Measurements from ENCODE around the gene EGFL7.

The EGFL7 gene

GRCh38 chr9:136689108-136689460 is 26.4 kb downstream of the EGFL7 start:
- Histone ChIP-seq H2BK12ac (ENCODE audit: low read length in 2 of 2) (no peak overlapping the region), H2BK120ac (ENCODE audit: low read depth, low read length) (no peak overlapping the region), H2AFZ (ENCODE audit: low read depth, low read length) (no peak overlapping the region), H3K9ac (ENCODE audit: low read length) (no peak overlapping the region), H3K14ac (ENCODE audit: low read length in 2 of 2) (no peak overlapping the region), H3K36me3 (ENCODE audit: control insufficient read depth in 1 of 2, insufficient read depth in 2 of 2, low read depth in 1 of 2, low read length in 2 of 2) (peaks cover 0 to 9% of the 10 kb centered on the region in 2 experiments), H2BK5ac (ENCODE audit: low read depth, low read length, poor library complexity, severe bottlenecking) (no peak overlapping the region), H4K8ac (ENCODE audit: low read length) (no peak overlapping the region), H4K91ac (ENCODE audit: low read length) (no peak overlapping the region), H3K27me3 (ENCODE audit: control insufficient read depth in 1 of 2, insufficient read depth in 1 of 2, low read length in 2 of 2) (peaks cover 0 to 18% of the 10 kb centered on the region in 2 experiments), H3K4me3 (ENCODE audit: insufficient read depth in 1 of 2, low read depth in 1 of 2, low read length in 2 of 2) (no peak overlapping the region), H3K27ac (ENCODE audit: low read length, poor library complexity, severe bottlenecking) (no peak overlapping the region), H2BK15ac (ENCODE audit: low read depth, poor library complexity, severe bottlenecking) (no peak overlapping the region), H3K4me1 (ENCODE audit: control insufficient read depth, insufficient read depth, low read depth, low read length) (peaks cover 37% of the 10 kb centered on the region), H2AK5ac (ENCODE audit: low read length, severe bottlenecking) (no peak overlapping the region), H3K4me2 (ENCODE audit: low read length, poor library complexity, severe bottlenecking) (no peak overlapping the region), H3K18ac (ENCODE audit: low read depth in 1 of 2, low read length in 2 of 2) (no peak overlapping the region), H3K79me1 (replicated peaks; ENCODE audit: low read length, poor library complexity, severe bottlenecking) (peaks cover 22% of the 10 kb centered on the region), H3K4ac (ENCODE audit: low read depth in 1 of 2, low read length in 2 of 2) (no peak overlapping the region), H3K9me3 (ENCODE audit: control insufficient read depth, low read length) (no peaks in the 10 kb centered on the region), H3K23ac (ENCODE audit: low read length in 2 of 2) (no peak overlapping the region)
- WGBS = 88% methylated on average over 7 of the region's 7 CpGs
- DNase-seq = no peak

GRCh38 chr9:136690104-136690805 is 27.5 kb downstream of the EGFL7 start:
- no peaks in the 10 kb centered on the region for H3K9me3 ChIP-seq (ENCODE audit: control insufficient read depth, low read length)
- H2AK5ac ChIP-seq (ENCODE audit: low read length, severe bottlenecking) = no peak overlapping the region
- peaks cover 0 to under 1% of the 10 kb centered on the region in 2 experiments for H3K36me3 ChIP-seq (ENCODE audit: control insufficient read depth in 1 of 2, insufficient read depth in 2 of 2, low read depth in 1 of 2, low read length in 2 of 2)
- no peak overlapping the region for H2AFZ ChIP-seq (ENCODE audit: low read depth, low read length)
- H3K18ac ChIP-seq (ENCODE audit: low read depth in 1 of 2, low read length in 2 of 2) = no peak overlapping the region
- peaks cover 0 to 29% of the 10 kb centered on the region in 2 experiments for H3K27me3 ChIP-seq (ENCODE audit: control insufficient read depth in 1 of 2, insufficient read depth in 1 of 2, low read length in 2 of 2)
- no peak overlapping the region for H2BK5ac ChIP-seq (ENCODE audit: low read depth, low read length, poor library complexity, severe bottlenecking)
- H2BK120ac ChIP-seq (ENCODE audit: low read depth, low read length) = no peak overlapping the region
- H3K79me1 ChIP-seq (replicated peaks; ENCODE audit: low read length, poor library complexity, severe bottlenecking) = peaks cover 12% of the 10 kb centered on the region
- no peak overlapping the region for H3K4me3 ChIP-seq (ENCODE audit: insufficient read depth in 1 of 2, low read depth in 1 of 2, low read length in 2 of 2)
- 95% methylated on average over 25 of the region's 25 CpGs for WGBS
- H4K91ac ChIP-seq (ENCODE audit: low read length) = no peak overlapping the region
- DNase-seq = no peak
- no peak overlapping the region for H3K27ac ChIP-seq (ENCODE audit: low read length, poor library complexity, severe bottlenecking)
- H3K4ac ChIP-seq (ENCODE audit: low read depth in 1 of 2, low read length in 2 of 2) = no peak overlapping the region
- no peak overlapping the region for H3K23ac ChIP-seq (ENCODE audit: low read length in 2 of 2)
- no peak overlapping the region for H4K8ac ChIP-seq (ENCODE audit: low read length)
- H3K4me2 ChIP-seq (ENCODE audit: low read length, poor library complexity, severe bottlenecking) = no peak overlapping the region
- no peak overlapping the region for H2BK12ac ChIP-seq (ENCODE audit: low read length in 2 of 2)
- H3K14ac ChIP-seq (ENCODE audit: low read length in 2 of 2) = no peak overlapping the region
- no peak overlapping the region for H3K9ac ChIP-seq (ENCODE audit: low read length)
- H3K4me1 ChIP-seq (ENCODE audit: control insufficient read depth, insufficient read depth, low read depth, low read length) = peaks cover 38% of the 10 kb centered on the region
- no peak overlapping the region for H2BK15ac ChIP-seq (ENCODE audit: low read depth, poor library complexity, severe bottlenecking)

DNA sequence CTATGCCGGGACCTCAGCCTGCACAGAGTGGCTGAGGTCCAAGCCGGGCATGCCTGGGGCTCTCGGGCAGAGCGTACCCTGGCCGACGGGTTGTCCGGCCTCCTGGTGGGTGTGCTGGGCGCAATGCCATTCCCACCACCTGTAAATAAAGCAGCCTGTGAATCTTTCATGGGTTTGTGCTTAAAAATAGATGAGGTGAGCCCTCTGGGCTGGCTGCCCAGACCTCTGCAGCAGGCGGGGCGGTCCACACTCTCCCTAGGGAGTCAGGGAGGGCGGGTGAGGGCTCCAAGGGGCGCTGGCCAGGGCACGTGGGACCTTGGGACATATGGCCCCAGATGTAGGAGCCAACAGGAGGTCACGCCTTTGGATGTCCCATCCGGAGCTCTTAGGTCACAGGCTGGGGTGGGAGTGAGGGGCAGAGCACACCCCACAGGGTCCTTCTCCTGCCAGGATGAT is 28.1 kb downstream of the EGFL7 start:
- Histone ChIP-seq H3K9me3 (ENCODE audit: control insufficient read depth, low read length) (no peaks in the 10 kb centered on the region), H2AK5ac (ENCODE audit: low read length, severe bottlenecking) (no peak overlapping the region), H2BK120ac (ENCODE audit: low read depth, low read length) (no peak overlapping the region), H3K4me3 (ENCODE audit: insufficient read depth in 1 of 2, low read depth in 1 of 2, low read length in 2 of 2) (no peak overlapping the region), H4K8ac (ENCODE audit: low read length) (no peak overlapping the region), H3K4ac (ENCODE audit: low read depth in 1 of 2, low read length in 2 of 2) (no peak overlapping the region), H2BK15ac (ENCODE audit: low read depth, poor library complexity, severe bottlenecking) (no peak overlapping the region), H3K27ac (ENCODE audit: low read length, poor library complexity, severe bottlenecking) (no peak overlapping the region), H3K79me1 (replicated peaks; ENCODE audit: low read length, poor library complexity, severe bottlenecking) (peaks cover 6% of the 10 kb centered on the region), H3K14ac (ENCODE audit: low read length in 2 of 2) (no peak overlapping the region), H2AFZ (ENCODE audit: low read depth, low read length) (no peak overlapping the region), H2BK5ac (ENCODE audit: low read depth, low read length, poor library complexity, severe bottlenecking) (no peak overlapping the region), H3K18ac (ENCODE audit: low read depth in 1 of 2, low read length in 2 of 2) (no peak overlapping the region), H3K4me2 (ENCODE audit: low read length, poor library complexity, severe bottlenecking) (no peak overlapping the region), H4K91ac (ENCODE audit: low read length) (no peak overlapping the region), H3K36me3 (ENCODE audit: control insufficient read depth in 1 of 2, insufficient read depth in 2 of 2, low read depth in 1 of 2, low read length in 2 of 2) (no peaks in the 10 kb centered on the region), H3K4me1 (ENCODE audit: control insufficient read depth, insufficient read depth, low read depth, low read length) (peaks cover 38% of the 10 kb centered on the region), H3K9ac (ENCODE audit: low read length) (no peak overlapping the region), H3K27me3 (ENCODE audit: control insufficient read depth in 1 of 2, insufficient read depth in 1 of 2, low read length in 2 of 2) (peaks cover 0 to 35% of the 10 kb centered on the region in 2 experiments), H3K23ac (ENCODE audit: low read length in 2 of 2) (no peak overlapping the region), H2BK12ac (ENCODE audit: low read length in 2 of 2) (no peak overlapping the region)
- no peak for DNase-seq
- 96% methylated on average over 15 of the region's 15 CpGs for WGBS

- Histone ChIP-seq H3K4me2 (ENCODE audit: low read length, poor library complexity, severe bottlenecking) (no peak overlapping the region), H3K4me1 (ENCODE audit: control insufficient read depth, insufficient read depth, low read depth, low read length) (peaks cover 38% of the 10 kb centered on the region), H2BK12ac (ENCODE audit: low read length in 2 of 2) (no peak overlapping the region), H3K27me3 (ENCODE audit: control insufficient read depth in 1 of 2, insufficient read depth in 1 of 2, low read length in 2 of 2) (peaks cover 0 to 41% of the 10 kb centered on the region in 2 experiments), H2BK15ac (ENCODE audit: low read depth, poor library complexity, severe bottlenecking) (no peak overlapping the region), H3K23ac (ENCODE audit: low read length in 2 of 2) (no peak overlapping the region), H3K79me1 (replicated peaks; ENCODE audit: low read length, poor library complexity, severe bottlenecking) (peaks cover under 1% of the 10 kb centered on the region), H3K4ac (ENCODE audit: low read depth in 1 of 2, low read length in 2 of 2) (no peak overlapping the region), H3K36me3 (ENCODE audit: control insufficient read depth in 1 of 2, insufficient read depth in 2 of 2, low read depth in 1 of 2, low read length in 2 of 2) (no peaks in the 10 kb centered on the region), H3K14ac (ENCODE audit: low read length in 2 of 2) (no peak overlapping the region), H4K91ac (ENCODE audit: low read length) (no peak overlapping the region), H3K4me3 (ENCODE audit: insufficient read depth in 1 of 2, low read depth in 1 of 2, low read length in 2 of 2) (no peak overlapping the region), H2AK5ac (ENCODE audit: low read length, severe bottlenecking) (no peak overlapping the region), H3K9me3 (ENCODE audit: control insufficient read depth, low read length) (no peaks in the 10 kb centered on the region), H2BK5ac (ENCODE audit: low read depth, low read length, poor library complexity, severe bottlenecking) (no peak overlapping the region), H3K9ac (ENCODE audit: low read length) (no peak overlapping the region), H4K8ac (ENCODE audit: low read length) (no peak overlapping the region), H2AFZ (ENCODE audit: low read depth, low read length) (no peak overlapping the region), H3K18ac (ENCODE audit: low read depth in 1 of 2, low read length in 2 of 2) (no peak overlapping the region), H2BK120ac (ENCODE audit: low read depth, low read length) (no peak overlapping the region), H3K27ac (ENCODE audit: low read length, poor library complexity, severe bottlenecking) (no peak overlapping the region)
- DNase-seq = no peak
- 90% methylated on average over 29 of the region's 29 CpGs for WGBS
These were observed 28.8 kb downstream of the EGFL7 start for GRCh38 chr9:136691316-136692184.

Measured in mesenchymal stem cell (in vitro differentiated cells and primary cell).